ENCODE measurements around the gene SNAP47.

The SNAP47 gene

DNA sequence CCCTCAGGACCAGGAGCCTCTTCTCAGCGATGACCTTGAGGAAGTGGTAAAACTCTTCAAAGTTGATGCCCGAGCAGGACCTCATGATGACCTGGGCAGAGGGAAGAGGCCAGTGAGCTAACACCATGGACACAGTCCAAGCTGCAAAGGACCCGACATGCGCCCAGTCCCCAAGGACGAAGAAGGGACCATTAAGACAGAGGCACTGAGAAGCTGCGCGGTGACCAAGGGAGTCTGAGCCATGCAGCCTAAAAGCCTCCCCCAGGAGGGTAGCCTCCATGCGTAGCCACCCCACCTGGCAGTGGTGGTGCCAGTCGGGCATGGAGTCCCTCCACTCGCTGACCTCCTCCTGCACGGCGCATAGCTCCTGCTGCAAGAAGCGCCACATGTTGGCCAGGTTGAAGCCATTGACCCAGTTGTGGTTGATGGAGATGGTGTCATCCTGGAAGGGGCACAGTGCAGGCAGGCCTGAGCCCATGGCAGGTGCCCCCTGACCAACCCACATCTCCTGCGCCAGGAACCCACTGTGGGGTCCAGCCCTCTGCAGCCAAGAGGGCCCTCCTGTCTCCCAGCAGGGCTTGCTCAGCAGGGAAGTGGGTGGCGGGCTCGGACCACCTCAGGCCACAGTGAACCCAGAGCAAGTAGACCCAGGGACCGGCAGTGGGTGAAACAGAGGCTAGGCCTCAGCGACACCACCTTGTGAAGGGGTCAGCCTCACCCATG is 2.5 kb upstream of the SNAP47 start:
- no peak for DNase-seq

DNA sequence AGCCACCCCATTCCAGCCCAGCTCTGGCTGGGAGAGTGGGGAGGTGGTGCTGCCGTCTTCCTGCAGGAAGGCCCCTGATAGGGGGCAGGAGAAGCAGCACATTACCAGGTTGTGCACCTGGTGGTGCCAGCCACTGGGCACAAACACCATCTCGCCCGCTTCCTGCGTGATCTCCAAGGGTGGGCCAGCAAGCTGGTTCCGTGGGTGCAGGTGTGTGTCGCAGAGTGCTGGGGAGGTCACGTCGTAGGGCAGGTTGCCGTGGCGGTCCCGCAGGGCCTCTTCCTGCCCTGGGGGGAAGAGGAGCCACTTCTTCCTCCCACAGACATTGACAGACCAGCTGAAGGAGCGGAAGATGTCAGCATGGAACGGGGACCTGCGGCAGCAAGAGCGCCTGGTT is 1.9 kb upstream of the SNAP47 start:
- DNase-seq = no peak

DNA sequence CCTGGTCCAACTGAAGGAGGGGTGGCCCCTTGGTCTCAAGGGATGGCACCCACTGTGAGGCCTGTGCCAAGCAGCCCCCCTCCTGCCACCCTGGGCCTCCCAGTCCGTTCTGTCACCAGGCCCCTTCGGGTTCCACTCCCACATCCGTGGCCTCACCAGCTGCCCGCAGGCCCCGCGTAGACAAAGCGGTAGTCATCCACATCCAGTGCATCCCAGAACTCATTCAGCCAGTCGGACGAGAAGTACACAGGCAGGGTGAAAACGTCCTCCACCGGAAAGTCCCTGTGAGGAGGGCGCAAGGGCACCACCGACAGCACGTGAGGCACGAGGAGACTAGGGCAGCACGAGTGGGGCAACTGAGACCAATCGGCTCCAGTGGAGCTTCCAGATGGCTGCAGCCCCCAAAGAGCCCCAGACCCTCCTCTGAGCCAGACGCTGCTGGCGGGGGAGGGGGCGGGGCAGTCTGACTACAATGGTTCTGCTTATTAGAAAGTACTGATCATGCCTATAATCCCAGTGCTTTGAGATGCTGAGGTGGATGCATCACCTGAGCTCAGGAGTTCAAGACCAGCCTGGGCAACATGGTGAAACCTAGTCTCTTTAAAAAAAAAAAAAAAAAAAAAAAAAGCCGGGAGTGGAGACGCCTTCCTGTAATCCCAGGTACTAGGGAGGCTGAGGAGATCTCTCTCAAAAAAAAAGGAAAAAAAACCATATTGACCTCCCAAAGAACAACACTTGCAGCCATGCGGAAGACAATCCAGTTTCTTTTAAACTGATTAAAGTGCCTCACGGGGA is 1.3 kb upstream of the SNAP47 start:
- DNase-seq = no peak

DNA sequence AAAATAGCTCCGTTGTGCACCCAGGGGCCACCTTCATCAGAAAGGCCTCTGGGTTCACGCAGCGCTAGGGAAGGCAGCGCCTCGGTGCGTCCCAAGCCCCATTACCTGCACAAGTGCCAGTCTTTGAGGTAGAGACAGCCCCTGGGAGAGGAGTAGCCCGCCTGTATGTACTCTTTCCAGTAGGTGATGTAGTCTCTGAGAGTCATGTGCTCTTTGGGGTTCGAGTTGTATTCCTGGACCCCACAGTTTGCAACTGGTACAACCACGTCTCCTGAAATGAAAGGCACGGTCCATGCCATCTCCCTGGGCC is 734 bp upstream of the SNAP47 start:
- DNase-seq = no peak

DNA sequence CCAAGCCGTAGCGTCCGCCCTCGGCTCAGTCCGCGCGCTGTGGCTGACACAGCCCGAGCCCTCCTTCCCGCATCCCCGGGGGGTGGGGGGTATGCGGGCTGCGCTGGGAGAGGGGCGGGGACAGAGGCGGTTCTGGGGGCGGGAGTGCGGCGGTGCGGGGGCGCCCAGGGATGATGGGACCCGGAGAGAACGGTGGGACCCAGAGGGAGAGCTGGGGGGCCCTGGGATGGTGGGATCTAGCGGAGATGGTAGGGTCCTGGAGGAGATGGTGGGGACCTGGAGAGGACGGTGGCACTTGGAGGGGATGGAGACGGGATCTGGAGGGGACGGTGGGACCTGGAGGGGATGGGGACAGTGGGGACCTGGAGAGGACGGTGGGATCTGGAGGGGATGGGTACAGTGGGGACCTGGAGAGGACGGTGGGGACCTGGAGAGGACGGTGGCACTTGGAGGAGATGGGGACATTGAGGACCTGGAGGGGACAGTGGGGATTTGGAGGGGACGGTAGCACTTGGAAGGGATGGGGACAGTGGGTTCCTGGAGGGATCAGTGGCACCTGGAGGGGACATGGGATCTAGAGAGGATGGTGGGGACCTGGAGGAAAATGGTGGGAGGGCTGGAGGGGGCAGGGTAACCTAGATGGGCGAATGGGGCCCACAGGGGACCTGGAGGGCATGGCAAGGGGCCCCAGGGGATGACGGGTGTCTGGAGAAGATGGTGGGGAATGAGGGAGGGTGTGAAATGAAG is 477 bp downstream of the SNAP47 start:
- no peak for DNase-seq

DNA sequence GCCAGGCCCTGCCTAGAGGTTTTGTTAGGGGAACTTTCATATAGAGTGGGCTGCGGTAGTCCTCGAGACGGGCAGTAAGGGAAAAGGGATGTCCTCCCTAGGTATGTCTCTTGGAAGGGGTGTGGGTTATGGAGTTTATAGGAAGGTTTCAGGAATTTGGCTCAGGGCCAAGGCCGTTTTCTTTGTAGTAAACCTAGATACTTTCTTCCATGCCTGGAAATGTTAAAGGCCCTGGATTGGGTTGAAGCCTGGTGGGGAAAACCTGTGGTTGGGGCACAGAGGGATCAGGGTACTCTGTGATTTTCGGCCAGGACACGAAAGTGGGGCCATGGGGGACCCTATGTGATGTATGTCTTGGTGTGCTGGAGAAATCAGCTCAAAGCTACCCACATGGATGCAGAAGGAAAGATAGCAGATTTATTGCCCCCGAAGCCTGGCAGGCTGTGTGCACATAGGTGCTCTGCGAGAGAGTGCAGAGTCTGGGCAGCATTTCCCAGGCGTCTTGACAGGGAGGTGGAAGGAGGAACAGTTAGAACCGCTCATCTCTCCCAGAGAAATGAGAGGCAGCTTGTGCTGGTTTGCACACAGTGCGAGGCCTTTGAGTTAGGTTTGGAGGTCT is 1.7 kb downstream of the SNAP47 start:
- DNase-seq = no peak

DNA sequence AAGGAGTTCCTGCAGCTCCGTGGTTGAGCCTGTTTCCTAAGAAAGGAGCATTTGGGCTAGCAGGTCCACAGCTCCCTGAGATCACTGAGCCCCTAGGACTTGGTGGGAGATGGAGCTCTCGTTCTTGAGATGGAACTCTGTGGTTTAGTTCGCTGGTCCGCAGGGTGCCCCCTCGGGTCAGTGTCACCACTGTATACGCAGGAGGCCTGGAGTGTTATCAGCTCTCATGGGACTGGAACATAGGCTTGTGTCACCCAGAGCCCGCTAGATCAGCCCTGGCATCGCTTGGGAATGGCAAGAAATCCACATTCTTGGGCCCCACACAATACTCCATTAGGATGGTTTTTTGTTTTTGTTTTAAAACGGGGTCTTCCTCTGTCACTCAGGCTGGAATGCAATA is 3.6 kb downstream of the SNAP47 start:
- DNase-seq = no peak

DNA sequence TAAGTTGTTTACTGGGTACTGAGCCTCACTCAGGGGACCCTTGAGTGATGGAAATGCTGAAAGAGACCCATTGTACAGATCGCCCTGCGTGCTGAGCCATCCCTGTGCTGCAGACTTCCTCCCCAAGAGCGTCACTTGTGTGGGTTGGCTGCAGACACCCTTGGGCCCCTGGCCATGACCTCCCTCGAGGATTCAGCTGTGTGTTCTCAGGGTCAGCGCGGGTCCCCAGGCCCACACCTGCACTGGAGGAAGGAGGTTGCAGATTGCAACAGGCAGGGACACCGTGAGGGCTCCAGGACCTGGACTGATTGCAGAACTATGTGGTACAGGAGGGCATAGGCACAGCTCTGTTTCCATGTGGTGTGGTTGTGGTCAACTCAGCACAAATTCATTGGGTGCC is 4.4 kb downstream of the SNAP47 start:
- no peak for DNase-seq

DNA sequence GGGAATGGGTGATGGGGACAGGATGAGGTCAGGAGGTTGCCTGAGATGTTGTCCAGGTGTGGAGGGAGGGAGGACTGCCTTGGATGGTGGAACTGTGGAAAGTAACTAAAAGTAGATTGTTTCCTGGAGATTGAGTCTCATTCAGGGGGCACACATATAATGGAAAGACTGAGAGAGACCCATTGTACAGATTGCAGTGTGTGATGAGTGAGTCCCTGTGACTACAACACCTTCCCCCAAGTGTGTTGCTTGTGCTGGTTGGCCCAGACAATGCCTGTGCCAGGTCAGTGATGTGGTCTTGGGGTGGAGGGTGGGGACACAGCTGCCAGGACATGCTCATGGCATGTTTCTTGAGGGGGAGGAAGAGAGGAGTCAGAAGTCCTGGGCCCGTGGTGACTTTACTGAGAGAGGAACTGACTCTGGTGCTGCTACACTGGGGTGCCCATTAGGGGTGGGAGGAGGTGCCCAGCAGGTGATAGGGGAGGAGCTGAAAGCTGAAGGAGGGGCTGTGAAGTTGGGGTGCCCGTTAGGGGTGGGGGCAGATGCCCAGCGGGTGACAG is 5.2 kb downstream of the SNAP47 start:
- DNase-seq = no peak

DNA sequence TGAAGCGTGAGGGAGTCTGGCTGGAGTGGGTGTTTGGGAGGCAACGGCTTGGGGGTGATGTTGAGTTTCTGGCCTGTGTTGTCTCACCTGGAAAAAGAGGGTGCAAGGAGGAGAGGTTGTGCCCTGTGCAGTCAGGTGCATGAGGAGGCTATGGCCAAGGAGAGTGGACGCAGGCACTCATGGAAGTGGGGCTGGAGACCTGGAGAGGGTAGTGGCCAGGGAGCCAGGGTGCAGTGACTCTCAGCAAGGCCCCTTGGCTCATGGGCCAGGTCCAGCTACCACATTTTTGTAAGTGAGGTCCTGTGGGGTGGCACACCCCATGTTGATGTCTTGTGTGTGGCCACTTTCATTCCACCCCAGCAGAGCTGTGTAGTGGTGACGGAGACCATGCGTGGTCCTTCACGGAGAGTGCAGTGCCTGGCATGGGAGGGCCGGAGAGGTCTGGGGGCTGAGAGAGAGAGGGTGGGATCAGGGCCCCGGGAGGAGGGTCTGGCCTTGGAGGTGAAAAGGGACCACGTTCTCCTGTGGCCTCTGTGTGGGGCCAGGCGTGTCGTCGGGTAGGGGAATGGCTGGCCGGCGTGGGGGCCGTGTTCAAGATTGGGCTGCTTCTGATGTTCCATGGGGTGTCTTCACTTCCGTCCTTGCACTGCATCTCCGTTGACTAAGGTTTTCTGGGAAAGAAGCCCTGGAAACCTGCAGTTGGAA is 6.1 kb downstream of the SNAP47 start:
- DNase-seq = no peak

DNA sequence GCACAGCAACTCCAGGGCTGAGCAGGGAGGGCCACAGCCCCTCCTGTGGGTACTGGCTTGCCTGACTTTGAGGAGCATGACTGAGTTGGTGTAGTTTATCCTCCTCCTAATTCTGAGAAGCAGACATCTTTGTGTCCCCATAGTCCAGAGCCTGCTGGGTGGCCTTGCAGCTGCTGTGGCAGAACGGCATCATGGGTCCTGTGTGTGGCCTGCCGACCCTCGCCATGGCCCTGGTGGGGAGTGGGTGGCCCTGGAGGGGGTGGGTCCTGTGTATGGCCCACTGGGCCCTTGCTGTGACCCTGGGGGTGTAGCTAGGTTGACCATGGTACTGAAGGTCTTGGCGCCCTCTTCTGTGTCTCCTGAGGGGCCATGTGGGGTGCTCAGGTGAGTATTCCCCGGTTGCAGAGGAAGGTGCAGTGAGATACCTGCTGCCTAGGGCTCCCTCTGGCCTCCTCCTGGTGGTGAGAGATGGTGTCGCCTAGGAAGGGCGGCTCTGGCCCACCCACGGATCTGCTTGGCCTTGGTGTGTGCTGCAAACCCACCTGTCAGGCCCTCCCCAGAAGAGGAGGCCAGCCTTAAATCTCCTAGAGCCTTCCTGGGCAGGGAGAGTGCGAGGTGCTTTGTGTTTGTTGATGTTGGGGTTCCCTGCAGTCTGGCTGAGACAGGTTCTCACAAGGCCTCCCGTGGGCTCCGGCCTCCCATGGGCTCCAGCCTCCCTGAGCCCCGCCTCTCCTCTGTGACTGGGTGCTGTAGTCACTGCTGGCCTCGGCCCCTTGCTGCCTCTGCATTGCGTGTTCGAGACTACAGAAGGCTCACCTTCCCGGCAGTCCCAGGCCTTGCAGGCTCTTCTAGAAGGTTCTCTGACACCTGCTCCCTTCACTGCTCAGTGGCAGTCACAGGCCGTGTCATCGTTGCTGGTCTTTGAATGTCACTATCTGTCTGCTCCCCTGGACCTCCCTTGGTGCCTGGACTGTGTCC is 7.8 kb downstream of the SNAP47 start:
- DNase-seq = no peak

DNA sequence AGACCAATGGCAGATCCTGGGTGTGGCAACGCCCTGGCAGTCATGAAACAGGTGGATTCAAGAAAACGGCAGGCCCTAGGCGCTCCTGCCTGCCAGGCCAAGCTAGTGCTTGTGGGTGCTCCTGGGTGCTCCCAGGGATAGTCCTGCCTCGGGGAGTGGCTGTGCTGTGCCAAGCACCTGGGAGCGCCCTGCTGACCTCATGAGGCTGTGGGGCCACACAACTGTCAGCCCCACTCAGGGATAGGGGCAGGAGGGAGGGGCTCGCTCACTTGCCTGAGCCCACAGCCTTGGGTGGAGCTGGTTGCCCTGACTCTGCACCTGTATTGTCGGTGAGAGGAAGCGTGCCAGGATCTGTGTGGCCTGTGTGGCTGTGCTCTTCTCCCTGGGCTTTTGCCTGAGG is 9.4 kb downstream of the SNAP47 start:
- DNase-seq = no peak

DNA sequence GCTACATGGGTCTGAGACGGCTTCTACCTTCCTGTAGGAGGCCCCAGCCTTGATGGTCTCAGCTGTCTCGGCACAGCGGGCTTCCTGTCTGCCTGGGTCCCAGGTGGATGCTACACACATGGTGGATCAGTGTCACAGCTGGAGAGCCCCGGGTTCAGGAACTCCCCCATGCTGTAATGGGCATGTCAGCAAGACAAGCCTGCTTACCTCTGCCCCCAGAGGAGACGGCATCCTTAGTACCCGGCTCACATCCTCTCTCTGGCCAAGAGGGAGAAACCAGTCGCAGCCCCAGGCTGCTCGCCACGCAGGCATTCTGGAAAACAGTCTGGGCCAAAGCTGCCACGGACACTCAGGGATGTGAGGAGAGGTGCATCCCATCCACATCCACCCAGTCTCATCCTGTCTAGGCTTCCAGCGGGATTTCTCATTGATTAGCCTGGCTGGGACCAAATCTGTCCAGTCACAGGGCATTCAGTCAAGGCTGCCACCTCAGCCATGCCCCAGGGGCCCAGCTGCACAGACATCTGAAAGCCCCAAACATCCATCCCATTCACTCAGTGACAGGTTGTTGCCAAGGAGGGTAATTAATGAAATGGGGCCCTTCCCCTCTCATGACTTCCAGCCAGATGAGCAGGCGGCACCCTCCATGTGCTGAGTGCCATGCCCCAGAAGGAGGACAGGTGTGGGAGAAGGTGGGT is 10.5 kb downstream of the SNAP47 start:
- DNase-seq = no peak

DNA sequence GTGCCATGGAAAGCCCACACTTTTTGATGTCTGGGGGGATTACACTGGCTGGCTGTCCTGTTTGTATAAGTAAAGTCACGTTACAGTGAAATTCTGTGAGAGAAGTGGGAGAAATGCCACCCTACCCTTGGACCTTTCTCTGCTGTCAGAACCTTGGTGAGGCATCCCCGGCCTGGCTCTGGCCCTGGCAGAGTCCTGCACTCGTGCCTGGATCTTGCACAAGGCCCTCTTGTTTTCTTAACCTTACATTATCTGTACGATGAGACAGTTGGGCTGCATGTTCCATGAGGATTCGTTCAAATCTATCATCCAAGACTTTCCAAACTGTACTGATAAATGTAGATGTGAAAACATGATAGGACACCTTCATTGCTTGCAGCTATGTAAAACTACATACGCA is 11.4 kb downstream of the SNAP47 start:
- DNase-seq = no peak

DNA sequence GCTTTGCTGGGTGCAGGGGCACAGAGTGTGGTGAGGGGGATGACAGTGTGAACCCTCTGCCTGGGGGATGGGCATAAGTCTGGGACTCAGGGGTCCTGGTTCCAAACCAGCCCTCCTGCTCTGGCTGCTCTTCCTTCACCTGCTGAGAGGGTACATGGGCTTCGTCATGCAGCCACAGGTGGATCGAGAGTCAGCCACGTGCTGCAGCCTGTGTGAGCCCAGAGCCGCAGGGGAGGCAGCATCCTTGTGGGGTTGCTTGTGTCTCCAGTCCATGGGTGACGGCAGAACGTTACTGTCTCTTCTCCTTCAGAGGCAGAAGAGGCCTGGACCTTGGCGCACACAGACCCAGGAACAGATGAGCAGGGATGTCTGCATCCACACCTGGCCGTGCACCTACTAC is 12.1 kb downstream of the SNAP47 start:
- DNase-seq = no peak

DNA sequence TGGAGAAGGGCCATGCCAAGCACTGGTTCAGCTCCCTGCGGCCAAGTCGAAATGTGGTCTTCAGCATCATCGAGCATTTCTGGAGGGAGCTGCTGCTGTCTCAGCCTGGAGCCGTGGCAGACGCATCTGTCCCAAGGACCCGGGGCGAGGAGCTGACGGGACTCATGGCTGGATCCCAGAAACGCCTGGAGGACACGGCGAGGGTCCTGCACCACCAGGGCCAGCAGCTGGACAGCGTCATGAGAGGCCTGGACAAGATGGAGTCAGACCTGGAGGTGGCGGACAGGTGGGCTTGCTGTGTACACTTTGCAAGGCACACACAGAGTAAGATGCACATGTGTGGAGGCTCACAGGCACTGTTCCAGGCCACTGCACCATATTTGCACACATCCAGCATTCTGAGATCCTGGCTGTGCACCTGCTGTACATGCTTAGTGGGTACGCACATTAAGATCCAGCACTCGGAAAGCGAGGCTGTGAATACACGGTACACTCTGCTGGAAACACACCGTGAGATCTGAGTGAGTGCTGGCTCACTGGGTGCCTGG is 12.8 kb downstream of the SNAP47 start:
- DNase-seq = no peak

DNA sequence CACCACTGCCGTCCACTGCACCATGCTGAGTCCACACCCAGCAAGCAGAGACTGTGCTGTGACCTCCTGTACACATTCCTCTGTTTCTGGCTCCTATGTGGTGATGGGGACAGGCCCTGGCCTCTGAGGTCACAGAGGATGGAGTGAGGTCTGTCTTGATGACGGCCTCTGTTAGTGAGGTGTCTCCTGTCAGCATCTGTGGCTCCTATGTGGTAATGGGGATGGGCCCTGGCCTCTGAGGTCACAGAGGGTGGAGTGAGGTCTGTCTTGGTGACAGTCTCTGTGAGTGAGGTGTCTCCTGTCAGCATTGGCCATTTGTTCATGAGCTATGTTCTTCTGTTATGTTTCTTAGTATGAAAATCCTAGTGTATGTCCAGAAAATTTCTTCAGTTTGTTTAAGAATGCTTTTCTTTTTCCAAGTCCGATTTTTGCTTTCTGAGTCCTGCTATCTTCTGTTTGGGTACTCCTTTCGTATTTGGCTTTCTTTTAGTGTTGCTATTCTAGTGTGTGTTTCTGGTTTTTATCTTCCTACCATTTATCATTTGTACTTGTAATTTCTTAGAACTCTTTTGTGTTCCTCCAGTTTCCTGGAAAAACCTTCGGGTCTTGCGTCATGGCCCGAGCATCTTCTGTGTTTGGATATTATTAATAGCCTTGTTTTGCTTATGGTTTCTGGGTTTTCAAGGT is 13.4 kb downstream of the SNAP47 start:
- DNase-seq = no peak

DNA sequence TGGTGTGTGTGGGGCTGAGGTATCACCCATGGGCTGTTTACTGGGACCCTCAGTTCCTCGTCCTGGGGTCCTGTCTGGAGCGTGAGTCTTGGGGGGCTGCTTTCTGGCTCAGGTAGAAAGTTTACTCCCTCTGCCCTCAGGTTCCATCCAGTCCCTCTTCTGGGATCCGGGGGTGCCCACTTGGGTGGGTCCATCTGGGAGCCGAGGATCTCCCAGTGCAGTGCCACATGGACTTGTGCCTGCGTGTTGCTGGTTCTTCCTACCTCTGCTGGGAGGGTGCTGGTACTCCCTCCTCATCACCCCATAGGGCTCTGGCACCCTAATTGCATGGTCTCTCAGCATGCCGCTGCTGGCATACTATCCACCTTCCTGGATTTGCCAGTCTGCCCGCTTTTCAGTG is 14.0 kb downstream of the SNAP47 start:
- DNase-seq = no peak

DNA sequence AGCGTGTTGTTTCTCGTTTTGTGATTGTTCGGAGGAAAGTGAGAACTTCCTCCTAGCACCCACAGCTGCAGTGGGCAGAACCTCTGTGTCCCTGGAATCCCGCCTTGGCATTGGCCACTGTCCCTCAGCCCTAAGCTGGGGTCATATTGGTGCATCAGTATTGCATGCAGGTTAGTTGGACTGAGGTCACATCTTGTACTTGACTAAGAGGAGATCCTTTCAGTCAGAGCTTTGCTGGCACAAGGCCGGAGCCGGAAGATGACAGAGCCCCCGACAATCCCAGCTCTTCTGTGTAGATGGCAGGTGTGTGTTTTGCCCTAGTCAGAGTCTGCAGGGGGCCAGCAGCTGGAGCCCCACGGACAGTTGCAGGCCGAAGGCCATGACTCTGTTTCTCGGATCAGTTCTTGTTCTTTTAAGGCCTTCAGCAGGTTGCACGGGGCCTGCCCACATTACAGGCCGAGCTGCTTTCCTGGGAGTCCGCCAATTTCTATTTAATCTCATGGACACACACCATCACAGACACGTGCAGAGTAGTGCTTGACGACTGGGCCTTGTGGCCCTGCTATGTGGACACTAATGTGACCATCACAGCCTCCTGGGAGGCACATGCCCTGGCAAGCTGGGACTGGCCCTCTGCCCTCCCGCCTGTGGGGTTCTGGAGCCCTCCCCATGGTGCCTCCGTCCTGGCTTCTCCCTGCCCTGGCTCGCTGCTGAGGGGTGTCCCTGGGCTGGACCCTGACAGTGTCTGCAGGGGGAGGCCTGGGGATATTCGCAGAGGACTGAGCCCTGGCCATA is 14.9 kb downstream of the SNAP47 start:
- DNase-seq = no peak

Measured in stimulated activated CD4-positive, alpha-beta T cell treated with anti-CD3 and anti-CD28 coated beads, Interleukin-12 subunit alpha, Interleukin-12 subunit beta, amount 100 ng/mL, for 4 hours (primary cell).